ENCODE data around the gene ZAR1L. TPM values are rescaled to one million over a fixed set of nuclear protein-coding genes. Genes with fewer than 3 reads are reported as not detected.

The ZAR1L gene
- total and polyA plus RNA-seq, 9 of the 15 experiments (the other 6 are each of a cell fraction or from before 2014, with no cell fraction given): not detected

- TF ChIP-seq ZNF280B (CRISPR knock-in tag; IDR thresholded peaks at IDR 0.05) (no peak), CGGBP1 (CRISPR knock-in tag; IDR thresholded peaks at IDR 0.05) (no peak), ESRRA (IDR thresholded peaks at IDR 0.05; ENCODE audit: borderline replicate concordance, low read depth) (no peak), MAZ (CRISPR knock-in tag; conservative IDR thresholded peaks at IDR 0.05 in 1 of 2, IDR thresholded peaks at IDR 0.05 in 1 of 2) (peak; percentile 33 to 49; a peak in 1 of 4 replicates), FOXA3 (CRISPR knock-in tag; conservative IDR thresholded peaks at IDR 0.05 in 1 of 2, IDR thresholded peaks at IDR 0.05 in 1 of 2) (no peak), ZBTB1 (CRISPR knock-in tag; IDR thresholded peaks at IDR 0.05; ENCODE audit: borderline replicate concordance, low read depth) (no peak), ZC3H4 (CRISPR knock-in tag; IDR thresholded peaks at IDR 0.05; ENCODE audit: borderline replicate concordance) (no peak), ERF (CRISPR knock-in tag; IDR thresholded peaks at IDR 0.05) (no peak), SRSF1 (IDR thresholded peaks at IDR 0.05; ENCODE audit: low read depth, low read length) (no peak), KLF16 (IDR thresholded peaks at IDR 0.05) (no peak), ZFP91 (CRISPR knock-in tag; IDR thresholded peaks at IDR 0.05) (no peak), CBX8 (IDR thresholded peaks at IDR 0.05; ENCODE audit: borderline replicate concordance, extremely low read depth, low read depth, low read length, poor library complexity, severe bottlenecking) (no peak), RAD21 (CRISPR knock-in tag; conservative IDR thresholded peaks at IDR 0.05 in 1 of 2, IDR thresholded peaks at IDR 0.05 in 1 of 2) (no peak), PHB2 (IDR thresholded peaks at IDR 0.05; ENCODE audit: low read depth) (no peak), HNRNPLL (IDR thresholded peaks at IDR 0.05; ENCODE audit: low read depth, low read length, poor library complexity, severe bottlenecking) (peak; percentile 51), ZNF436 (CRISPR knock-in tag; IDR thresholded peaks at IDR 0.05) (no peak), CHCHD3 (CRISPR knock-in tag; IDR thresholded peaks at IDR 0.05) (no peak), ZNF184 (CRISPR knock-in tag; IDR thresholded peaks at IDR 0.05) (no peak), GATA2 (CRISPR knock-in tag; IDR thresholded peaks at IDR 0.05) (no peak), MYNN (IDR thresholded peaks at IDR 0.05) (0 out of 2 replicates have a peak, but pooled peaks have one; percentile 52), MYNN (CRISPR knock-in tag; IDR thresholded peaks at IDR 0.05) (no peak), RBM17 (IDR thresholded peaks at IDR 0.05; ENCODE audit: borderline replicate concordance, low read depth, low read length) (no peak), ZFP1 (CRISPR knock-in tag; IDR thresholded peaks at IDR 0.05) (no peak), TGIF2 (CRISPR knock-in tag; IDR thresholded peaks at IDR 0.05) (no peak), NCOA6 (IDR thresholded peaks at IDR 0.05) (peak; percentile 68; the same call in 1 of the 2 replicates), CREM (IDR thresholded peaks at IDR 0.05; ENCODE audit: low read depth) (peak; percentile 93)
These were observed at the start of gene ZAR1L, which contains the start of gene BRCA2 (continued) for GRCh38 chr13:32315238-32316027.

Measured in K562 (cell line).